Stimulated activated naive CD8-positive, alpha-beta T cell treated with anti-CD3 and anti-CD28 coated beads, Interleukin-15, Interleukin-2, amounts not matched to agents 100 U/mL and 50 U/mL, for 24 hours (primary cell): Measurements from ENCODE around the gene SHROOM3.
"Not testable (repeated sequence)": the region's sequence is repeated elsewhere in the genome, so short reads cannot be mapped to it uniquely, and the experiment has no call there.

Experiments
- ATAC-seq: fragments of 150-1000 bp; cut with Tn5 transposase; one replicate; pipeline ENCODE4 v1.10.0; 2021
- DNase-seq: peaks from one replicate; pipeline ENCODE4 v3.0.0; 2021

The SHROOM3 gene

GRCh38 chr4:76447393-76447851, 12.4 kb downstream of the SHROOM3 start:
- ATAC-seq (no peak), DNase-seq (no peak)

GRCh38 chr4:76448211-76448610, 13.2 kb downstream of the SHROOM3 start:
- DNase-seq = no peak
- no peak for ATAC-seq

- ATAC-seq = no peak
- no peak for DNase-seq
Observed at GRCh38 chr4:76449362-76449767, 14.3 kb downstream of the SHROOM3 start.

GRCh38 chr4:76449833-76450232, 14.8 kb downstream of the SHROOM3 start:
- DNase-seq (no peak), ATAC-seq (no peak)

- no peak for ATAC-seq
- no peak for DNase-seq
Observed at GRCh38 chr4:76453232-76453631, 18.2 kb downstream of the SHROOM3 start.

GRCh38 chr4:76454073-76454472, 19.0 kb downstream of the SHROOM3 start:
- not testable (repeated sequence) for ATAC-seq, DNase-seq

GRCh38 chr4:76457885-76458284, 22.9 kb downstream of the SHROOM3 start:
- DNase-seq (no peak), ATAC-seq (no peak)

GRCh38 chr4:76458297-76458696, 23.3 kb downstream of the SHROOM3 start:
- ATAC-seq (no peak), DNase-seq (no peak)

GRCh38 chr4:76458825-76459224, 23.8 kb downstream of the SHROOM3 start:
- no peak for ATAC-seq
- DNase-seq = no peak

GRCh38 chr4:76459291-76459723, 24.3 kb downstream of the SHROOM3 start:
- no peak for DNase-seq
- no peak for ATAC-seq

GRCh38 chr4:76463568-76463967, 28.5 kb downstream of the SHROOM3 start:
- DNase-seq (no peak), ATAC-seq (no peak)

- no peak for ATAC-seq
- no peak for DNase-seq
Observed at GRCh38 chr4:76470064-76470463, 35.0 kb downstream of the SHROOM3 start.

GRCh38 chr4:76470532-76470931, 35.5 kb downstream of the SHROOM3 start:
- DNase-seq = no peak
- ATAC-seq = no peak

GRCh38 chr4:76476571-76476970, 41.5 kb downstream of the SHROOM3 start:
- ATAC-seq (no peak), DNase-seq (no peak)

GRCh38 chr4:76484654-76485053, 49.6 kb downstream of the SHROOM3 start:
- no peak for DNase-seq

GRCh38 chr4:76485450-76485849, 50.4 kb downstream of the SHROOM3 start:
- no peak for ATAC-seq

More at GRCh38 chr4:76484654-76485053, 49.6 kb downstream of the SHROOM3 start:
- ATAC-seq = no peak

GRCh38 chr4:76486588-76487276, 51.7 kb downstream of the SHROOM3 start:
- no peak for ATAC-seq

More at GRCh38 chr4:76485450-76485849, 50.4 kb downstream of the SHROOM3 start:
- DNase-seq = no peak

GRCh38 chr4:76487621-76488020, 52.6 kb downstream of the SHROOM3 start:
- ATAC-seq = no peak
- DNase-seq = no peak

More at GRCh38 chr4:76486588-76487276, 51.7 kb downstream of the SHROOM3 start:
- DNase-seq = no peak

- no peak for DNase-seq
- no peak for ATAC-seq
Observed at GRCh38 chr4:76488455-76488854, 53.4 kb downstream of the SHROOM3 start.

- ATAC-seq (no peak), DNase-seq (no peak)
Observed at GRCh38 chr4:76488888-76489685, 54.1 kb downstream of the SHROOM3 start.

GRCh38 chr4:76489686-76490161, 54.7 kb downstream of the SHROOM3 start:
- ATAC-seq = no peak

GRCh38 chr4:76492055-76492454, 57.0 kb downstream of the SHROOM3 start:
- ATAC-seq (no peak), DNase-seq (no peak)

More at GRCh38 chr4:76489686-76490161, 54.7 kb downstream of the SHROOM3 start:
- no peak for DNase-seq

GRCh38 chr4:76494243-76494642, 59.2 kb downstream of the SHROOM3 start:
- DNase-seq (no peak), ATAC-seq (no peak)
